GM12873 (cell line): ENCODE measurements around the gene MRPL4.

ENCODE experiments used
- TF ChIP-seq, protein P1 (sequence below): IDR thresholded peaks from 2 replicates; pipeline ENCODE4 v1.5.1; 2012; ENCODE audit warnings: low read depth, mild to moderate bottlenecking, moderate library complexity, low read length, control low read depth; ENCODE audit not compliant: insufficient read depth; ENCODE audit errors: missing control alignments

The MRPL4 gene

DNA sequence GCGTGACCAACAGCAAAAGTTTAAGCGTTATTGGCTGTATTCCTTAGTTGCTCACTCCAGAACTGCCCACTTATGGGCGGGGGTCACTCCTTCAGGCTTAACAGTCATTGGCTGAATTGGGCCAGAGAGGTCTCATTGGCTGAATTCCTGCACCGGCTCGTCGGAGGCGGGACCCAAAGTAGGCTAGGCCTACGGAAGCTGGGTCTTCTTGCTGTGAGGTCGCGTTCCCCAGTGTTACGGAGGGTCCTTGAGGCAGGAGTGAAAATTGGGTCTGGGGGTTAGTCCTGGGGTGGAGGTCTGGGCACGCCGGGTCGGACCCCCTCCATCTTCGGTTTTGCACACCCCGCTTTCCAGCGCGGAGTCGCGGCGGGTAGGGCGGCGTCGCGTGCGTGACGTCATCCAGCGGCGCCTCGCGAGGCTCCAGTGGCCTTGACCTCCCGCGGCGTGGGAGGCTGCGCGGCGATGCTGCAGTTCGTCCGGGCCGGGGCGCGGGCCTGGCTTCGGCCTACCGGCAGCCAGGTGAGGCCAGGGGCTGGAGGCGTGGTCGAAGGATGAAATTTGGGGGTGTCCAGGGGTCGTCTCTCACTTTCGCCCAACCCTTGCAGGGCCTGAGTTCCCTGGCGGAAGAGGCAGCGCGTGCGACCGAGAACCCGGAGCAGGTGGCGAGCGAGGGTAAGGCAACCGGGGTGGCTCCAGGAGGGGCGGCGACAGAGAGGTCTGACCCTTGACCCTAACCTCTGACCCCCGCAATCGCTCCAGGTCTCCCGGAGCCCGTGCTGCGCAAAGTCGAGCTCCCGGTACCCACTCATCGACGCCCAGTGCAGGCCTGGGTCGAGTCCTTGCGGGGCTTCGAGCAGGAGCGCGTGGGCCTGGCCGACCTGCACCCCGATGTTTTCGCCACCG is at the start of gene MRPL4:
TSS of gene MRPL4 (plus strand) at position 423 of the 903 bp plus-strand sequence. CDS start at position 463, 40 bp downstream.
- TF ChIP-seq, protein P1, sequence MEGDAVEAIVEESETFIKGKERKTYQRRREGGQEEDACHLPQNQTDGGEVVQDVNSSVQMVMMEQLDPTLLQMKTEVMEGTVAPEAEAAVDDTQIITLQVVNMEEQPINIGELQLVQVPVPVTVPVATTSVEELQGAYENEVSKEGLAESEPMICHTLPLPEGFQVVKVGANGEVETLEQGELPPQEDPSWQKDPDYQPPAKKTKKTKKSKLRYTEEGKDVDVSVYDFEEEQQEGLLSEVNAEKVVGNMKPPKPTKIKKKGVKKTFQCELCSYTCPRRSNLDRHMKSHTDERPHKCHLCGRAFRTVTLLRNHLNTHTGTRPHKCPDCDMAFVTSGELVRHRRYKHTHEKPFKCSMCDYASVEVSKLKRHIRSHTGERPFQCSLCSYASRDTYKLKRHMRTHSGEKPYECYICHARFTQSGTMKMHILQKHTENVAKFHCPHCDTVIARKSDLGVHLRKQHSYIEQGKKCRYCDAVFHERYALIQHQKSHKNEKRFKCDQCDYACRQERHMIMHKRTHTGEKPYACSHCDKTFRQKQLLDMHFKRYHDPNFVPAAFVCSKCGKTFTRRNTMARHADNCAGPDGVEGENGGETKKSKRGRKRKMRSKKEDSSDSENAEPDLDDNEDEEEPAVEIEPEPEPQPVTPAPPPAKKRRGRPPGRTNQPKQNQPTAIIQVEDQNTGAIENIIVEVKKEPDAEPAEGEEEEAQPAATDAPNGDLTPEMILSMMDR = no peak

DNA sequence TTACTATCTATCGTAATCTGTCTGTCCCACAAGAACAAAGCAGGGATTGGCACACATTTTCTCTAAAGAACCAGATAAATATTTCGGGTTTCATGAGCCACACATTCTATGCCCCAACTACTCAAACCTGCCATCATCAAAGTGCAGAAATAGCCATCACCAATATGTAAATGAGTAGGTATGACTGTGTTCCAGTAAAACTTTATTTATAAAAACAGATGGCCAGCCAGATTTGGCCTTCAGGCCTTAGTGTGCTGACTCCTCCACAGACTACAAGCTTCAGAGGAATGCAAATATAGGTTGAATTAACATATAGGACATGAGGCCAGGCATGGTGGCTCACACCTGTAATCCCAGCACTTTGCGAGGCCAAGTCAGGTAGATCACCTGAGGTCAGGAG is 48.3 kb upstream of the MRPL4 start:
- TF ChIP-seq, protein P1 = no peak

DNA sequence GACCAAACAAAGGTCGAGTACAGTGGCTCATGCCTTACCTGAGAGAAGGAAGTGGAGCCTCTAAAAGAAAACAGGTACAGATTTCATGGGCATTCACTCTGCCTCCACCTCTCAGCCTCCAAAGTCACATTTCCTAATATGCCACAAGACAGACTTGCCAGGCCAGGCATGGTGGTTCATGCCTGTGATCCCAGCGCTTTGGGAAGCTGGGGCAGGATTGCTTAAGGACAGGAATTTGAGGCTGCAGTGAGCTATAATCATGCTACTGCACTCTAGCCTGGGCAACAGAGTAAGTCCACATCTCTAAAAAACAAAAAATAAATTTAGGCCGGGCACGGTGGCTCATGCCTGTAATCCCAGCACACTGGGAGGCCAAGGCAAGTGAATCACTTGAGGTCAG is 46.4 kb upstream of the MRPL4 start:
- TF ChIP-seq, protein P1 = no peak

DNA sequence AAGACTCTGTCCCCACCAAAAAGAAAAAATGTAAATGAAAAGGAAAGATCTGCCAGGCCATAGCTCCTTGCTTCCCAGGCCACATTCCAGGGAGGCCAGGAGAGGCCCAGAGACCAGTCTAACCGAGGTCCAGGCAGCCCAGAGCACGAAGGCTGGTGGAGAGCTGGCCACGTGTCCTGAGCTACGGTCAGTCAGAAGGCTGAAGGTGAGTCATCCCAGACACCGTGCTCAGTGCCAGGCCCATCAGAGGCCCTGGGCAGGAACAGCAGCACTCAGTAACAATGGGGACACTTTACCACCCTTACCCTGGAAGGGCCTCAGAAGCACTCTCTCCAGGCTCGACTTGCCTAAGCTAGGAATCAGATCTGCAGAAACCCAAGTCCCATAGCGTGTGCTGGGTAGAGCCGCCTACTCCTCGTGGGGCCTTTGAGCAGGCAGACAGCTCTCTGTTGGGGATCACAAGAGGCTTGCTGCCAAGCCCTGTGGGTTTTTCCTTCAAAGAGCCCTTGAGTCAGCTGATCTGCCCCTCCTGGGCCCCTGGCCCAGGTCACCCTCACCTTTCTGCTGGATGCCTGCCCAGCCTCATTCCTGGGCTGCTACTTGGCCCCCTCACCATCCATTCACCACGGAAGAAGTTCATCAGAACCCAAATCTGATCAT is 45.7 kb upstream of the MRPL4 start:
- TF ChIP-seq, protein P1 = no peak

DNA sequence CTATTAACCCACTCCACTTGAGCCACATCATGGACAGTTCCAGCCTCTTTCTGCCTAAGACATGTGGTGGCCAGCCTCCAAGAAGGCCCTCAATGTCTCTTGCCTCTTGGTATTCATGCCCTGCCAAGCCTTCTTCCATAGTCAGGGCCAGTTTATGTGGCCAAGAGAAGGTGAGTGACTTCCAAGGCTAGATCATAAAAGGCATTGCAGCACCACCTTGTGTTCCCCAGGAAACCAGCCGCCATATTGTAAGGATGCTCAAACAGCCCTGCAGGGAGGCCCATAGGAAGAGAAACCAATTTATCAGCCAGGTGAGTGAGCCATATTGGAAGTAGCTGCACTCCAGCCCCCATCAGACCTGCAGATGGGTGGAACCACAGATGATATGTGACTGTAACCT is 45.0 kb upstream of the MRPL4 start:
- TF ChIP-seq, protein P1 = no peak

DNA sequence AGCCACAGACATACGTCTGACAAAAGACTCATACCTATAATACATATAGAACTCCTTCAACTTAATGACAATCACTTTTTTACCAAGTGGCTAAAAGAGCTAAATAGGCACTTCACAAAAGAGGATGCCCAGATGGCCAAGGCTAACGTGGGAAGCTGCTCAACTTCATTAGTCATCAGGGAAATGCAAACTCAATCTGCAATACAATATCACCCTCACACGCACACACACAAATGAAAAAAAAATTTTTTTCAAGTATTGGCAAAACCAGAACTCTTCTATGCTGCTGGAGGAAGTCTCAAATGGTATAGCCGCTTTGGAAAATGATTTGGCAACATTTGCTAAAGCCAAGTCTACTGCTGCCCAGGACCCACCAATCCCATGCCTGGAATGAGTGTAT is 42.7 kb upstream of the MRPL4 start:
- TF ChIP-seq, protein P1 = no peak

DNA sequence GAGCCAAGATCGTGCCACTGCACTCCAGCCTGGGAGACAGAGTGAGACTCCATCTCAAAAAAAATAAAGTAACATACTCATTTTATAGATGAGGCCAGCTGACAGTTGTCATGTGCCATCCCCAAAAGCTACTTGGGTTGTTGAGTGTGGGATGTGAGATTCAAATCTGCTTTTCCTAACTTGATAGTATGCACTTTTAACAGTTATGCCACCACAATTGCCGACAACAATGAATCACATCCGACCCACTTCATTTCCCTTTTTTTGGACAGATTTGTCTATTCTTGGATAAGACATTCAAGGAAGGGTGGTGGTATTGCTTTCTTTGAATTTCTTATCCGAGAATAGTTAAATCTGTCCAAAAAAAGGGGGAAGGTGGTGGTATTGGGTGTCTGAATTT is 41.0 kb upstream of the MRPL4 start:
- TF ChIP-seq, protein P1 = no peak
